ENCODE measurements around the gene CROCC. TPM values are rescaled to one million over a fixed set of nuclear protein-coding genes. Genes with fewer than 3 reads are reported as not detected.

The CROCC gene
- total RNA-seq, 1 donor from 2014 or later = 8.9 TPM

GRCh38 chr1:17004466-17005364, 83.0 kb downstream of the CROCC start:
- no peak overlapping the region for H3K27ac ChIP-seq (replicated peaks)
- no peak overlapping the region for H3K4me3 ChIP-seq
- H3K36me3 ChIP-seq = peaks cover 50% of the 10 kb centered on the region
- peaks cover 6% of the 10 kb centered on the region for H3K4me1 ChIP-seq
- no peaks in the 10 kb centered on the region for H3K27me3 ChIP-seq (ENCODE audit: low read depth)
- H3K9me3 ChIP-seq (replicated peaks) = no peaks in the 10 kb centered on the region
- no peak for DNase-seq
- intact Hi-C loops (cut with micrococcal nuclease) = no loop called here
- no peak for TF ChIP-seq CTCF (IDR thresholded peaks at IDR 0.05; ENCODE audit: borderline replicate concordance)

GRCh38 chr1:17005365-17005740, 83.6 kb downstream of the CROCC start:
- Histone ChIP-seq H3K4me3 (no peak overlapping the region), H3K9me3 (replicated peaks) (no peaks in the 10 kb centered on the region), H3K27me3 (ENCODE audit: low read depth) (no peaks in the 10 kb centered on the region), H3K27ac (replicated peaks) (no peak overlapping the region), H3K4me1 (peaks cover 13% of the 10 kb centered on the region), H3K36me3 (peaks cover 47% of the 10 kb centered on the region)
- DNase-seq = no peak
- intact Hi-C loops (cut with micrococcal nuclease) = no loop called here
- no peak for TF ChIP-seq CTCF (IDR thresholded peaks at IDR 0.05; ENCODE audit: borderline replicate concordance)

GRCh38 chr1:17007121-17007520, 85.4 kb downstream of the CROCC start:
- H3K27me3 ChIP-seq (ENCODE audit: low read depth) = no peaks in the 10 kb centered on the region
- peaks cover 28% of the 10 kb centered on the region for H3K4me1 ChIP-seq
- intact Hi-C loops (cut with micrococcal nuclease) = no loop called here
- no peak overlapping the region for H3K4me3 ChIP-seq
- no peak overlapping the region for H3K27ac ChIP-seq (replicated peaks)
- H3K9me3 ChIP-seq (replicated peaks) = no peaks in the 10 kb centered on the region
- DNase-seq = no peak
- H3K36me3 ChIP-seq = peaks cover 36% of the 10 kb centered on the region
- no peak for TF ChIP-seq CTCF (IDR thresholded peaks at IDR 0.05; ENCODE audit: borderline replicate concordance)

- no peak for TF ChIP-seq CTCF (IDR thresholded peaks at IDR 0.05; ENCODE audit: borderline replicate concordance)
- Histone ChIP-seq H3K4me1 (peaks cover 32% of the 10 kb centered on the region), H3K36me3 (peaks cover 24% of the 10 kb centered on the region), H3K27ac (replicated peaks) (no peak overlapping the region), H3K27me3 (ENCODE audit: low read depth) (no peaks in the 10 kb centered on the region), H3K9me3 (replicated peaks) (no peaks in the 10 kb centered on the region), H3K4me3 (no peak overlapping the region)
- DNase-seq = no peak
- intact Hi-C loops (cut with micrococcal nuclease) = no loop called here
Measured at GRCh38 chr1:17008208-17008855, 86.6 kb downstream of the CROCC start.

- H3K27me3 ChIP-seq (ENCODE audit: low read depth) = no peaks in the 10 kb centered on the region
- intact Hi-C loops (cut with micrococcal nuclease) = no loop called here
- H3K27ac ChIP-seq (replicated peaks) = no peak overlapping the region
- H3K4me3 ChIP-seq = peak overlapping the region; percentile 95
- H3K36me3 ChIP-seq = peaks cover 12% of the 10 kb centered on the region
- no peaks in the 10 kb centered on the region for H3K9me3 ChIP-seq (replicated peaks)
- TF ChIP-seq CTCF (IDR thresholded peaks at IDR 0.05; ENCODE audit: borderline replicate concordance) = no peak
- DNase-seq = no peak
- H3K4me1 ChIP-seq = peaks cover 32% of the 10 kb centered on the region
Measured at GRCh38 chr1:17009706-17010105, 88.0 kb downstream of the CROCC start.
